ENCODE measurements around the gene ADGRG4.

The ADGRG4 gene

DNA sequence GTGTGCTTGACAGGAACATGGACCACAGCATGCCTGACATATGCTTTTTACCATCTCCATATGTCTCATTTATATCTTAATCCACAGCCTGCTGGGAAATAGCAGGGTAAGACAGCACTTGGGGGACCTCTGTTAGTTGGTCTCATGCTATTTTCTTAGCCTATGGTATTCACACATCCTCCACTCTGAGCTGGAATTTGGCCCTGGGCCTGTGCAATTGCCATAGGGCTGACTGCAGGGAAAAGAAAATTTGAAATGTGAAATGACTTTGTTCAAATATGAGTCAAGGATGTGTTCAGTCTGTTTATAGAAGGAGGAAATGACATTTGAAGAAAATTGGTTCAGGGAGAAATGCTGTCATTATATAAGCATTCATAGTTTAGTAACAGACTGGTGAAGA, 40.0 kb upstream of the ADGRG4 start:
- Histone ChIP-seq H3K36me3 (ENCODE audit: control insufficient read depth, insufficient read depth, low read length) (no peaks in the 10 kb centered on the region), H3K27me3 (replicated peaks; ENCODE audit: control insufficient read depth, insufficient read depth, low read length) (no peaks in the 10 kb centered on the region), H3K4me3 (replicated peaks; ENCODE audit: low read depth, low read length) (no peak overlapping the region)
- TF ChIP-seq, protein P1, sequence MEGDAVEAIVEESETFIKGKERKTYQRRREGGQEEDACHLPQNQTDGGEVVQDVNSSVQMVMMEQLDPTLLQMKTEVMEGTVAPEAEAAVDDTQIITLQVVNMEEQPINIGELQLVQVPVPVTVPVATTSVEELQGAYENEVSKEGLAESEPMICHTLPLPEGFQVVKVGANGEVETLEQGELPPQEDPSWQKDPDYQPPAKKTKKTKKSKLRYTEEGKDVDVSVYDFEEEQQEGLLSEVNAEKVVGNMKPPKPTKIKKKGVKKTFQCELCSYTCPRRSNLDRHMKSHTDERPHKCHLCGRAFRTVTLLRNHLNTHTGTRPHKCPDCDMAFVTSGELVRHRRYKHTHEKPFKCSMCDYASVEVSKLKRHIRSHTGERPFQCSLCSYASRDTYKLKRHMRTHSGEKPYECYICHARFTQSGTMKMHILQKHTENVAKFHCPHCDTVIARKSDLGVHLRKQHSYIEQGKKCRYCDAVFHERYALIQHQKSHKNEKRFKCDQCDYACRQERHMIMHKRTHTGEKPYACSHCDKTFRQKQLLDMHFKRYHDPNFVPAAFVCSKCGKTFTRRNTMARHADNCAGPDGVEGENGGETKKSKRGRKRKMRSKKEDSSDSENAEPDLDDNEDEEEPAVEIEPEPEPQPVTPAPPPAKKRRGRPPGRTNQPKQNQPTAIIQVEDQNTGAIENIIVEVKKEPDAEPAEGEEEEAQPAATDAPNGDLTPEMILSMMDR (IDR thresholded peaks at IDR 0.05; ENCODE audit: insufficient read depth, low read length, poor library complexity, severe bottlenecking) = no peak
- DNase-seq (ENCODE audit: extremely low read depth, insufficient read length) = no peak

DNA sequence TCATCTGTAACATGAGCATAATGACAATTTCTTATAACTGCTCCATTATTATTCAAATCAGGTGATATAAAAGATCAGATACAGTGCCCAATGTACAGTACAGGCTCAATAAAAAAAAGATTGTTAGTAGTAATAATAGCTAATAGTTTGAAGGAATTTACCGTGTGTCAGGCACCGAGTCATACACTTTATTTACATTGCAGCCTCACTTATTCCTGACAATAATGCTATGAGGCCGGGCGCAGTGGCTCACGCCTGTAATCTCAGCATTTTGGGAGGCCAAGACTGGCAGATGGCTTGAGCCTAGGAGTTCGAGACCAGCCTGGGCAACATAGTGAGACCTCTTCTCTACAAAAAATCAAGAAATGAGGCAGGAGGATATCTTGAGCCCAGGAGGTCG, 39.4 kb upstream of the ADGRG4 start:
- Histone ChIP-seq H3K27me3 (replicated peaks; ENCODE audit: control insufficient read depth, insufficient read depth, low read length) (no peaks in the 10 kb centered on the region), H3K4me3 (replicated peaks; ENCODE audit: low read depth, low read length) (no peak overlapping the region), H3K36me3 (ENCODE audit: control insufficient read depth, insufficient read depth, low read length) (no peaks in the 10 kb centered on the region)
- no peak for DNase-seq (ENCODE audit: extremely low read depth, insufficient read length)
- TF ChIP-seq, protein P1 (IDR thresholded peaks at IDR 0.05; ENCODE audit: insufficient read depth, low read length, poor library complexity, severe bottlenecking) = no peak

DNA sequence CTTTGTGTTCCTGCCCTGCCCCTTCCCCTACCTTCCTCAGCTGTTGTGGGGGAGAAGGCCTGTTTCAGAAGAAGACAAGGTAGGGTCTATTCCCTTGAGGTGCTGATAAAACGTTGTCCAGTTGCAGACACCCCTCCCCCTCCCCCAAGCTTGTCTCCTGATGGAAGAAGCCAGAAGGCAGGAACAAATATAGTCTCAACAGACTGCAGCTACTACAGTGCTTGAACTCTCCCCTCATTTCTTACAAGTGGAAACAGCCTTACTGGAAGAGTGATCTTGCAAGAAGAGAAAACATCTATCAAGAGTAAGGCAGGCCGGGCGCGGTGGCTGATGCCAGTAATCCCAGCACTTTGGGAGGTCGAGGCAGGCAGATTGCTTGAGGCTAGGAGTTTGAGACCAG, 38.5 kb upstream of the ADGRG4 start:
- no peaks in the 10 kb centered on the region for H3K27me3 ChIP-seq (replicated peaks; ENCODE audit: control insufficient read depth, insufficient read depth, low read length)
- H3K4me3 ChIP-seq (replicated peaks; ENCODE audit: low read depth, low read length) = no peak overlapping the region
- DNase-seq (ENCODE audit: extremely low read depth, insufficient read length) = no peak
- TF ChIP-seq, protein P1 (IDR thresholded peaks at IDR 0.05; ENCODE audit: insufficient read depth, low read length, poor library complexity, severe bottlenecking) = no peak
- no peaks in the 10 kb centered on the region for H3K36me3 ChIP-seq (ENCODE audit: control insufficient read depth, insufficient read depth, low read length)

DNA sequence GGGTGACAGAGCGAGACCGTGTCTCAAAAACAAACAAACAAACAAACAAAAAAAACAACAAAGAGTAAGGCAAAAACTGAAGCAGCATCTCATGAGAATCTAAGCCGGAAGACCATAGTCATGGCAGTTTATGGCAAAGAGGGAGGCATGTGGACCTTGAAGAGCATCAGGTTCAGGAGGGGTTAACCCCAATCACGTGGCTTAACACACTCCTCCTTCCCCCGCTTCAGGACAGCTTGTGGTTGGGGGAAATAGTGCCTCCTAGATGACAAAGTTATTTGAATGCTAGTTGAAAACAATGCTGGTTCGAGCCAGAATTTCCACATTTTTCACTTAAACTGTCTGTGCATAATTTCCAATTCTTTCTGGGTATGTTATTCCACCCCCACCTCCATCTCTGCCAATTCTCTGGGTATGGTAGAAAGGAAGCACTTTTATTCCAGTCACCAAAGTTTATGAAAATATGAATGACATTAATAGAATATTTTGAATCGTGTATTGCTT, 37.9 kb upstream of the ADGRG4 start:
- H3K27me3 ChIP-seq (replicated peaks; ENCODE audit: control insufficient read depth, insufficient read depth, low read length) = no peaks in the 10 kb centered on the region
- DNase-seq (ENCODE audit: extremely low read depth, insufficient read length) = no peak
- TF ChIP-seq, protein P1 (IDR thresholded peaks at IDR 0.05; ENCODE audit: insufficient read depth, low read length, poor library complexity, severe bottlenecking) = no peak
- no peaks in the 10 kb centered on the region for H3K36me3 ChIP-seq (ENCODE audit: control insufficient read depth, insufficient read depth, low read length)
- no peak overlapping the region for H3K4me3 ChIP-seq (replicated peaks; ENCODE audit: low read depth, low read length)

DNA sequence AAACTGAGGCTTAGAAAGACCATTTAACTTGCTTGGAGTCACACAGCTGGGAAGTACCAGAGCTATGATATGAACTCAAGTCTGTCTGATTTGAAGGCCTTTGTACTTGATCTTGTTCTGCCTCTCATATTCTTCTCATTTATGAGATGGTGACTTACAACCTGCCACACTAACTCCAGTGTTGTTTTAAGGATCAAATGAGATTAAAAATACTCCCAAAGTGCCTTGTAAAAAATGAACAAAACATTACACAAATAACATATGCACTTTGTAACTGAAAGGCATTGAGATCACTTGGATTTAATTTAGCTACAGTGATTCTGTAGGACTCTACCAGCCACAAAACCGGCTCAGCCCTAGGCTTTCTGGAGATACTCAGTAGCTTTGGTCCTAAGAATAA, 33.9 kb upstream of the ADGRG4 start:
- Histone ChIP-seq H3K27me3 (replicated peaks; ENCODE audit: control insufficient read depth, insufficient read depth, low read length) (no peaks in the 10 kb centered on the region), H3K36me3 (ENCODE audit: control insufficient read depth, insufficient read depth, low read length) (no peaks in the 10 kb centered on the region), H3K4me3 (replicated peaks; ENCODE audit: low read depth, low read length) (no peak overlapping the region)
- no peak for DNase-seq (ENCODE audit: extremely low read depth, insufficient read length)
- TF ChIP-seq, protein P1 (IDR thresholded peaks at IDR 0.05; ENCODE audit: insufficient read depth, low read length, poor library complexity, severe bottlenecking) = no peak
